Endothelial cell of umbilical vein (primary cell): ENCODE results near the gene CHMP1A. TPM values are rescaled to one million over a fixed set of nuclear protein-coding genes. Genes with fewer than 3 reads are reported as not detected.

Source experiments
- BruUV-seq: library from RNA; stranded (reverse); fragments of 400-500 nt; replicated peaks from 2 replicates; lab custom pipeline; 2021; lab: Mats Ljungman, UMichigan
- CTCF ChIA-PET: fragments of 300-600, 350-600 bp; sonication (Branson Sonifier 250); formaldehyde crosslinking; loops from one replicate; lab custom pipeline; 2021; ENCODE audit warnings: antibody characterized with exemption, inconsistent platforms; lab: Charles Lee
- POLR2A ChIA-PET: fragments of 300-600, 350-600 bp; sonication (Branson Sonifier 250); formaldehyde crosslinking; loops from one replicate; lab custom pipeline; 2021; ENCODE audit warnings: antibody characterized with exemption, inconsistent platforms; lab: Charles Lee
- DNase-seq: peaks from one replicate; pipeline ENCODE4 v3.0.0-alpha.2; 2011; ENCODE audit warnings: low read depth, low spot score
- FAIRE-seq: peaks from 2 replicates; lab custom pipeline; 2011; peaks lifted over from hg19 to GRCh38; lab: Jason Lieb, UNC
- H2AFZ ChIP-seq: 2 replicates; pipeline ENCODE4 v1.6.0; 2012; ENCODE audit warnings: low read depth, low read length, control low read depth, inconsistent platforms
- H3K27ac ChIP-seq: 2 replicates; pipeline ENCODE4 v1.5.1; 2011; ENCODE audit warnings: low read depth, mild to moderate bottlenecking, control low read depth, low read length, moderate library complexity; ENCODE audit not compliant: insufficient read depth
- H3K27me3 ChIP-seq, 2 experiments: 2 replicates each; pipeline versions ENCODE4 v1.6.0 to v1.6.1; 2011; ENCODE audit warnings: low read length in 2 of 2, mixed read lengths in 1 of 2; ENCODE audit not compliant: control insufficient read depth in 2 of 2, insufficient read depth in 2 of 2
- H3K36me3 ChIP-seq, 2 experiments: 2 replicates in 1 of 2; 3 replicates in 1 of 2; pipeline ENCODE4 v1.5.1; 2011; ENCODE audit warnings: low read length in 2 of 2, mild to moderate bottlenecking in 1 of 2, moderate library complexity in 1 of 2; ENCODE audit not compliant: control insufficient read depth in 2 of 2, insufficient read depth in 2 of 2; ENCODE audit errors: extremely low read depth in 1 of 2
- H3K4me1 ChIP-seq: 3 replicates; pipeline ENCODE4 v1.5.1; 2011; ENCODE audit warnings: mild to moderate bottlenecking, low read length; ENCODE audit not compliant: control insufficient read depth, insufficient read depth; ENCODE audit errors: extremely low read depth
- H3K4me2 ChIP-seq: 2 replicates; pipeline ENCODE4 v1.6.1; 2011; ENCODE audit warnings: low read length, control low read depth, mixed read lengths; ENCODE audit not compliant: insufficient read depth
- H3K4me3 ChIP-seq, 3 experiments: fragments of 200-600 bp in 1 of 3; sonication (generic), shearing (Covaris generic) in 1 of 3; replicated peaks in 1 of 3; 2 replicates each; pipeline ENCODE4 v1.5.1; 2011 to 2016; ENCODE audit warnings: control low read depth in 3 of 3, low read length in 3 of 3, mild to moderate bottlenecking in 2 of 3, inconsistent platforms in 1 of 3, low read depth in 1 of 3, moderate library complexity in 1 of 3; ENCODE audit not compliant: insufficient read depth in 1 of 3
- H3K79me2 ChIP-seq: 2 replicates; pipeline ENCODE4 v1.6.0; 2012; ENCODE audit warnings: low read length, inconsistent platforms; ENCODE audit not compliant: control insufficient read depth, insufficient read depth
- H3K9ac ChIP-seq: replicated peaks from 2 replicates; pipeline ENCODE3; 2011; ENCODE audit warnings: low read length, control low read depth; ENCODE audit not compliant: insufficient read depth; ENCODE audit errors: extremely low read depth
- H3K9me1 ChIP-seq: replicated peaks from 3 replicates; pipeline ENCODE4 v1.6.0; 2011; ENCODE audit warnings: mild to moderate bottlenecking, low read length; ENCODE audit not compliant: control insufficient read depth, insufficient read depth; ENCODE audit errors: extremely low read depth
- H3K9me3 ChIP-seq: replicated peaks from 2 replicates; pipeline ENCODE4 v1.5.1; 2012; ENCODE audit warnings: low read length, inconsistent platforms; ENCODE audit not compliant: control insufficient read depth, insufficient read depth
- H4K20me1 ChIP-seq: replicated peaks from 2 replicates; pipeline ENCODE3; 2011; ENCODE audit warnings: mild to moderate bottlenecking, low read length; ENCODE audit not compliant: control insufficient read depth, insufficient read depth; ENCODE audit errors: extremely low read depth
- EZH2 ChIP-seq: IDR thresholded peaks from 2 replicates; pipeline ENCODE4 v1.6.1; 2012; ENCODE audit warnings: borderline replicate concordance, low read depth, mild to moderate bottlenecking, moderate library complexity, low read length, inconsistent platforms; ENCODE audit not compliant: severe bottlenecking
- FOS ChIP-seq: IDR thresholded peaks from 2 replicates; pipeline ENCODE4 v1.6.1; 2011; ENCODE audit warnings: mild to moderate bottlenecking, low read length, moderate library complexity, borderline replicate concordance; ENCODE audit not compliant: insufficient read depth
- GATA2 ChIP-seq: IDR thresholded peaks from 2 replicates; pipeline ENCODE4 v1.7.0; 2011; ENCODE audit warnings: low read depth, mild to moderate bottlenecking, moderate library complexity, mixed read lengths, low read length; ENCODE audit not compliant: insufficient read length, insufficient read depth
- JUN ChIP-seq: IDR thresholded peaks from 2 replicates; pipeline ENCODE4 v1.6.1; 2011; ENCODE audit warnings: borderline replicate concordance, low read depth; ENCODE audit not compliant: insufficient read length, insufficient read depth
- MYC ChIP-seq: IDR thresholded peaks from one replicate; pipeline ENCODE4 v1.6.1; 2011; ENCODE audit warnings: mild to moderate bottlenecking, low read depth, low read length
- POLR2A ChIP-seq: IDR thresholded peaks from 2 replicates; pipeline ENCODE4 v1.6.1; 2012; ENCODE audit warnings: low read depth, mild to moderate bottlenecking, control low read depth, low read length
- POLR2AphosphoS5 ChIP-seq: IDR thresholded peaks from 2 replicates; pipeline ENCODE4 v1.6.1; 2012; ENCODE audit warnings: low read depth, mild to moderate bottlenecking, control low read depth, low read length, moderate library complexity; ENCODE audit not compliant: insufficient read depth
- dilution Hi-C: fragments of 300-500 bp; cut with MboI; formaldehyde crosslinking; loops from one replicate; pipeline ENCODE4 v1.15.0; 2019; ENCODE audit warnings: low sequenced_read_pairs; ENCODE audit not compliant: extremely low pct_ligation_motif_present
- intact Hi-C: fragments of 100-400 bp; cut with micrococcal nuclease; formaldehyde crosslinking; loops from one replicate; pipeline ENCODE4 v1.10.0; 2022
- polyA plus RNA-seq, 4 experiments: library from polyadenylated mRNA; depleted of rRNA in 3 of 4; stranded (reverse) in 3 of 4; unstranded in 1 of 4; fragments of >200 nt; gene quantifications; 2 replicates each; pipeline versions ENCODE4 v1.2.1 to v1.2.3, GENCODE V29; 2011 to 2012; ENCODE audit warnings: missing spikeins in 1 of 4
- total RNA-seq: library from RNA; stranded (reverse); gene quantifications from 2 replicates; pipeline ENCODE4 v1.2.3, GENCODE V29; 2021
- TF ChIP-seq, protein P1 (sequence below): IDR thresholded peaks from 2 replicates; pipeline ENCODE4 v1.6.1; 2011; ENCODE audit not compliant: insufficient read depth, insufficient read length
- TF ChIP-seq, protein P2 (sequence below), 2 donors: IDR thresholded peaks; 1 replicate in 1 of 2; 2 replicates in 1 of 2; pipeline ENCODE4 v1.5.1; 2011; ENCODE audit warnings: low read length in 2 of 2, mild to moderate bottlenecking in 2 of 2, moderate library complexity in 2 of 2, control low read depth in 1 of 2, inconsistent platforms in 1 of 2, low read depth in 1 of 2; ENCODE audit not compliant: insufficient read depth in 1 of 2; ENCODE audit errors: extremely low read depth in 1 of 2

The CHMP1A gene
- total and polyA plus RNA-seq, 2 donors (not counting 3 experiments of a cell fraction or from before 2014, with no cell fraction given): 83.9 to 101 TPM

DNA sequence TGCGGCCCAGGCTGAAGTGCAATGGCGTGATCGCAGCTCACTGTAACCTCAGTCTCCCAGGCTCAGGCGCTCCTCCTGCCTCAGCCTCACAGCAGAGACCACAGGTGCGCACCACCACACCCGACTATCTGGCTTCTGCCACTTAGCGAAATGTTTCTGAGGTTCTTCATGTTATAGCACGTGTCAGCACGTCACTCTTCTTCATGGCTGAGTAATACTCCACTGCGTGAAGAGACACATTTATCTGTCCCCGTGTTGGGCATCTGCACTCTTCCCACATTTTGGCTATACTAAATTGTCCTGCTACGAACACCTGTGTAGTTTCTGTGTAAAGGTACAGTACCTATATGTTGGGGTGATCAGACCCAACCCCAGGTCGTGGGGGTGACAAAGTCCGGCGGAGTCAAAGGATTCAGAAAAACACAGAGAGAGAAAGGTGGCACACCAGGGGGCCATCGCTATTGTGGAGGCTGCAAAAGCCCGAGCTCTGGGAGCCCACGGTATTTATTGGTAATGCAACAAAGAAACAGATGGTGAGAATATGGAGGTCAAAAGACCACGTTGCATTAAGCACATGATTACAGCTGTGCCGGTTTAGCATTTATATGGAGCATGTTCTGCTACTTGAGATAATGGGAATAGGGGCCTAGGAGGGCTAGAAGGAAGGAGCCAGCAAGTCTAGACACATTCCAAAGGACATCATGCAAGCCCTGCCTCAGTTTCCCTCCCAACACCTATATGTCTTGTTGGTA lies 44.9 kb downstream of the CHMP1A start:
- dilution Hi-C loops (no loop called here), intact Hi-C loops (no loop called here)
- H3K4me2 ChIP-seq: no peak overlapping the region
- H3K9ac ChIP-seq: no peak overlapping the region
- CTCF ChIA-PET: interaction anchor here (3.4 to 4.1 kb wide), 2 partner anchors 11 to 20 kb away, joined by 18 to 48 read pairs; no protein-coding TSS in a partner anchor
- TF ChIP-seq, protein P1, sequence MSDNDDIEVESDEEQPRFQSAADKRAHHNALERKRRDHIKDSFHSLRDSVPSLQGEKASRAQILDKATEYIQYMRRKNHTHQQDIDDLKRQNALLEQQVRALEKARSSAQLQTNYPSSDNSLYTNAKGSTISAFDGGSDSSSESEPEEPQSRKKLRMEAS: no peak
- TF ChIP-seq POLR2A (no peak), MYC (no peak), EZH2 (no peak), GATA2 (no peak), POLR2AphosphoS5 (no peak), FOS (no peak), JUN (no peak)
- TF ChIP-seq, protein P2, sequence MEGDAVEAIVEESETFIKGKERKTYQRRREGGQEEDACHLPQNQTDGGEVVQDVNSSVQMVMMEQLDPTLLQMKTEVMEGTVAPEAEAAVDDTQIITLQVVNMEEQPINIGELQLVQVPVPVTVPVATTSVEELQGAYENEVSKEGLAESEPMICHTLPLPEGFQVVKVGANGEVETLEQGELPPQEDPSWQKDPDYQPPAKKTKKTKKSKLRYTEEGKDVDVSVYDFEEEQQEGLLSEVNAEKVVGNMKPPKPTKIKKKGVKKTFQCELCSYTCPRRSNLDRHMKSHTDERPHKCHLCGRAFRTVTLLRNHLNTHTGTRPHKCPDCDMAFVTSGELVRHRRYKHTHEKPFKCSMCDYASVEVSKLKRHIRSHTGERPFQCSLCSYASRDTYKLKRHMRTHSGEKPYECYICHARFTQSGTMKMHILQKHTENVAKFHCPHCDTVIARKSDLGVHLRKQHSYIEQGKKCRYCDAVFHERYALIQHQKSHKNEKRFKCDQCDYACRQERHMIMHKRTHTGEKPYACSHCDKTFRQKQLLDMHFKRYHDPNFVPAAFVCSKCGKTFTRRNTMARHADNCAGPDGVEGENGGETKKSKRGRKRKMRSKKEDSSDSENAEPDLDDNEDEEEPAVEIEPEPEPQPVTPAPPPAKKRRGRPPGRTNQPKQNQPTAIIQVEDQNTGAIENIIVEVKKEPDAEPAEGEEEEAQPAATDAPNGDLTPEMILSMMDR (IDR thresholded peaks at IDR 0.05; ENCODE audit: extremely low read depth in 1 of 2, insufficient read depth in 1 of 2, low read depth in 1 of 2, low read length in 2 of 2): no peak
- no peak overlapping the region for H3K27ac ChIP-seq
- H2AFZ ChIP-seq: no peak overlapping the region
- H3K4me3 ChIP-seq: no peak overlapping the region
- FAIRE-seq (no peak), DNase-seq (no peak)
- no peaks in the 10 kb centered on the region for H3K9me3 ChIP-seq
- no peaks in the 10 kb centered on the region for H3K27me3 ChIP-seq
- no TSS peak for BruUV-seq
- no peaks in the 10 kb centered on the region for H3K79me2 ChIP-seq
- POLR2A ChIA-PET: interaction anchor here (0.5 kb wide), 1 partner anchor 40 kb away, joined by 8 read pairs; no protein-coding TSS in a partner anchor
- no peaks in the 10 kb centered on the region for H3K9me1 ChIP-seq
- no peaks in the 10 kb centered on the region for H3K36me3 ChIP-seq
- no peaks in the 10 kb centered on the region for H4K20me1 ChIP-seq
- peaks cover 2% of the 10 kb centered on the region for H3K4me1 ChIP-seq
